Trophoblast cell (in vitro differentiated cells and primary cell): Measurements from ENCODE around the gene RIC3.

Experiments used
- DNase-seq, 2 donors: peaks; one replicate each; pipeline ENCODE4 v3.0.0-alpha.2; 2016
- H2AFZ ChIP-seq: 2 replicates; pipeline ENCODE4 v1.6.1; 2013; ENCODE audit warnings: low read length, moderate library complexity, mild to moderate bottlenecking; ENCODE audit not compliant: insufficient read depth, poor library complexity
- H2AK5ac ChIP-seq: 2 replicates; pipeline ENCODE4 v1.6.1; 2013; ENCODE audit warnings: mild to moderate bottlenecking, low read length
- H2BK120ac ChIP-seq: 2 replicates; pipeline ENCODE4 v1.6.1; 2013; ENCODE audit warnings: low read length, mild to moderate bottlenecking, moderate library complexity; ENCODE audit not compliant: insufficient read depth, poor library complexity
- H2BK12ac ChIP-seq: 2 replicates; pipeline ENCODE4 v1.6.1; 2013; ENCODE audit warnings: mild to moderate bottlenecking, low read length, moderate library complexity
- H2BK5ac ChIP-seq: 2 replicates; pipeline ENCODE4 v1.6.1; 2013; ENCODE audit warnings: low read length, low read depth, moderate library complexity, mild to moderate bottlenecking; ENCODE audit not compliant: poor library complexity
- H3K14ac ChIP-seq: 2 replicates; pipeline ENCODE4 v1.6.1; 2013; ENCODE audit warnings: mild to moderate bottlenecking, low read length
- H3K18ac ChIP-seq: 2 replicates; pipeline ENCODE4 v1.6.1; 2013; ENCODE audit warnings: mild to moderate bottlenecking, low read length
- H3K23ac ChIP-seq: 2 replicates; pipeline ENCODE4 v1.6.1; 2013; ENCODE audit warnings: low read length
- H3K27ac ChIP-seq: 2 replicates; pipeline ENCODE4 v1.5.1; 2013; ENCODE audit warnings: low read depth, mild to moderate bottlenecking, inconsistent platforms, low read length, moderate library complexity
- H3K27me3 ChIP-seq: 2 replicates; pipeline ENCODE4 v1.6.1; 2013; ENCODE audit warnings: inconsistent platforms, mild to moderate bottlenecking, low read length, moderate library complexity; ENCODE audit not compliant: insufficient read depth
- H3K36me3 ChIP-seq, 2 experiments: 1 replicate in 1 of 2; 2 replicates in 1 of 2; pipeline ENCODE4 v1.6.1; 2013; ENCODE audit warnings: low read length in 2 of 2, mild to moderate bottlenecking in 2 of 2, moderate library complexity in 1 of 2; ENCODE audit not compliant: insufficient read depth in 2 of 2, control insufficient read depth in 1 of 2
- H3K4ac ChIP-seq: 2 replicates; pipeline ENCODE4 v1.6.1; 2013; ENCODE audit warnings: low read depth, mild to moderate bottlenecking, low read length, moderate library complexity
- H3K4me1 ChIP-seq, 2 experiments: 1 replicate in 1 of 2; 2 replicates in 1 of 2; pipeline ENCODE4 v1.6.1; 2013; ENCODE audit warnings: low read length in 2 of 2, mild to moderate bottlenecking in 2 of 2, moderate library complexity in 1 of 2; ENCODE audit not compliant: insufficient read depth in 2 of 2, control insufficient read depth in 1 of 2
- H3K4me2 ChIP-seq: 2 replicates; pipeline ENCODE4 v1.6.1; 2013; ENCODE audit warnings: inconsistent platforms, mild to moderate bottlenecking, low read length, moderate library complexity
- H3K4me3 ChIP-seq: 2 replicates; pipeline ENCODE4 v1.5.1; 2013; ENCODE audit warnings: mild to moderate bottlenecking, low read depth, low read length, inconsistent platforms
- H3K79me1 ChIP-seq: one replicate; pipeline ENCODE4 v1.6.1; 2013; ENCODE audit warnings: low read length
- H3K79me2 ChIP-seq: 2 replicates; pipeline ENCODE4 v1.6.1; 2013; ENCODE audit warnings: low read length, mild to moderate bottlenecking; ENCODE audit not compliant: control insufficient read depth, insufficient read depth, poor library complexity
- H3K9ac ChIP-seq: 2 replicates; pipeline ENCODE4 v1.6.1; 2013; ENCODE audit warnings: mild to moderate bottlenecking, low read length
- H3K9me3 ChIP-seq: 2 replicates; pipeline ENCODE4 v1.6.1; 2013; ENCODE audit warnings: low read depth, mild to moderate bottlenecking, control low read depth, inconsistent platforms, low read length; ENCODE audit not compliant: insufficient read depth
- H4K12ac ChIP-seq: 2 replicates; pipeline ENCODE4 v1.6.1; 2013; ENCODE audit warnings: low read depth, mild to moderate bottlenecking, low read length, moderate library complexity
- H4K8ac ChIP-seq: 2 replicates; pipeline ENCODE4 v1.6.1; 2013; ENCODE audit warnings: low read depth, mild to moderate bottlenecking, low read length, moderate library complexity
- H4K91ac ChIP-seq: one replicate; pipeline ENCODE4 v1.6.1; 2013; ENCODE audit warnings: low read depth, mild to moderate bottlenecking, low read length, moderate library complexity
- WGBS: extraction: QIAGEN DNeasy Blood & Tissue Kit; methylation state at CpG from one replicate; pipeline ENCODE4 v1.1.7; 2013; ENCODE audit warnings: missing lambda C conversion rate; ENCODE audit not compliant: insufficient read length, insufficient coverage; ENCODE audit errors: extremely low coverage; 5-methylcytosine and 5-hydroxymethylcytosine counted together

The RIC3 gene

DNA sequence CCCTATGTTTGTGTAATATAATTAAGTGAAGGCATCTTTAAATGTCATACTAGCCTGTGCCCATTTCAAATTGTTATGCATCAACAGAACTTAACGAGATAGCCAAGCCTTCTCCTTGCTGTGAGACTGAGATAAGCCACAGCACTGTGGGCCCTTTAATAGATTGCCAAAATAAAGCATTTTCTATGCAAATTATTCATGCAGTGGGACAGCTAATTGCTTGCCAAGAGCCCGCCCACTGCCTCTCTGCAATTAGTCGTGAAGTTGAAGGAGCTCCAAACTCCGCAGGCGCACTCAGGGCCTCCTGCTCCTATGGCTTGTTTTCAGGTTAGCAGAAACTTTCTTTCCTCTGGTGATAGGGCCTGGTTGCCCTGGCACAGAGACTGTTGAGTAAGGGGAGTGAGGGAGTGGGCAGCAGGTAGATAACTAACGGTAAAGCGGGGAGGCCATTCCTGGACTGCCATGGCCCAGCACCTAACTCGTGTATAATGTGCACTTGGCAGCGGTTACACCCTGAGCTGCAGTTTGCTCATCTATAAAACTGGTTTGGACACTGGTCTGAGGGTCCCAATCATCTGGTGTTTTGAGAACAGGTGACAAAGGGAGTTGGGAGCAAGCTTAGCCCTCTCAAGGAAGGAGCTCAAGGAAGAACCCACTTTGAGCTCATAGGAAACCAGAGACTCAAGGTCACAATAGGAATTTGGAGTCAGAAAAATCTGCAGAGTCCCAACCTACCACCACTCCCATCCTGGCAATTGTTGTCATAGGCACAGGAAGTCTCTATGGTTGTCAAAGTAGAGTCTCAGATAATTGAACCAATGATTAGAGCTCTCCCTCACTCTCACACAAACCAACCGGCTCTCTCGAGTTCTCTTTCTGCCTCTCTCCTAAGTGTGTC is 33.9 kb upstream of the RIC3 start:
- no peak overlapping the region for H3K4ac ChIP-seq
- H3K4me1 ChIP-seq: peaks cover 3 to 5% of the 10 kb centered on the region in 2 experiments
- no peak overlapping the region for H2AFZ ChIP-seq
- no peak overlapping the region for H3K14ac ChIP-seq
- H3K79me2 ChIP-seq: no peaks in the 10 kb centered on the region
- DNase-seq: no peak
- H3K9me3 ChIP-seq: no peaks in the 10 kb centered on the region
- no peak overlapping the region for H2BK12ac ChIP-seq
- H2BK120ac ChIP-seq: no peak overlapping the region
- no peak overlapping the region for H4K8ac ChIP-seq
- H3K4me2 ChIP-seq: no peak overlapping the region
- H3K23ac ChIP-seq: no peak overlapping the region
- no peak overlapping the region for H4K91ac ChIP-seq
- peaks cover 2% of the 10 kb centered on the region for H3K27me3 ChIP-seq
- no peak overlapping the region for H3K27ac ChIP-seq
- H3K36me3 ChIP-seq: no peaks in the 10 kb centered on the region
- no peak overlapping the region for H3K9ac ChIP-seq
- H3K79me1 ChIP-seq: no peaks in the 10 kb centered on the region
- no peak overlapping the region for H2AK5ac ChIP-seq
- WGBS: no CpG with 5 or more reads among the region's 11 CpGs
- H2BK5ac ChIP-seq: no peak overlapping the region
- H3K4me3 ChIP-seq: no peak overlapping the region
- H3K18ac ChIP-seq: no peak overlapping the region
- H4K12ac ChIP-seq: no peak overlapping the region

DNA sequence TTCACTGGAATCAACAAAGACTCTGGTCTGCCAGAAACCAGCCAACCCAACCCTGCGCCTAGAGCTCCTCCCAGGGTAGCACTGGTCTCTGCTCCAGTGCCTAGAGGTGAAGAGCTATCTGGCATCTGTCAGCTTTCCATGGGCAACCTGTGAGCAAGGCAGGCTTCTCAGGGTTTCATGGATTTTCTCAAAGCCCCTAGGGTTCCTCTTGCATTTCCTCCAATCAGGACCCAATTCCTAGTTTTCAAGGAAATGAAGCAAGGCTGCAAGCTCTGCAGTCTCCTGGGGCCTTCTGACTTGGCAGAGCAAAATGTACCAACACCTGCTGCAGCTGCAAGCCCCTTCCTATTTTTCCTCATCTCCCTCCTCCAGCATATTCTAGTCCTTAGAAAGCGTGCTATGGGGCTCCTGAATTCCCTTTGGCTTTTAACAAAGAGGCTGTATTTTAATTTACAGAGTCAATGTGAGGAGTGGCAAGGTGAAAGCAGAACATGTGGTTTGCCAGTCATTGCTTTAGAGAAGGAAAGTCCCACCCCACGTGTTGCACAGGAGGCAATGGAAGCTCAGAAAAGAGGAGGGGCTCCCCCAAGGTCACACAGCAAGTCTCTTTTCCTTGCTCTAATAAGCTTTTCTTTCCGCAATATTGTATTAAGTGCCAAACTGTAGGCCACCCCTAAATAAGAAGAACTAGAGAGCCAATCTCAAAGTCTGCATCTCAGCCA is 33.0 kb upstream of the RIC3 start:
- Histone ChIP-seq H2BK120ac (no peak overlapping the region), H3K27ac (no peak overlapping the region), H3K4me1 (no peaks in the 10 kb centered on the region), H2AFZ (no peak overlapping the region), H3K4me2 (no peak overlapping the region), H3K27me3 (peaks cover 2% of the 10 kb centered on the region), H3K9ac (no peak overlapping the region), H3K36me3 (no peaks in the 10 kb centered on the region), H3K4me3 (no peak overlapping the region), H2BK5ac (no peak overlapping the region), H4K12ac (no peak overlapping the region), H2AK5ac (no peak overlapping the region), H3K4ac (no peak overlapping the region), H2BK12ac (no peak overlapping the region), H3K18ac (no peak overlapping the region), H3K14ac (no peak overlapping the region), H4K8ac (no peak overlapping the region), H3K9me3 (no peaks in the 10 kb centered on the region), H3K79me2 (no peaks in the 10 kb centered on the region), H3K79me1 (no peaks in the 10 kb centered on the region), H3K23ac (no peak overlapping the region), H4K91ac (no peak overlapping the region)
- no CpG with 5 or more reads among the region's 4 CpGs for WGBS
- no peak for DNase-seq

DNA sequence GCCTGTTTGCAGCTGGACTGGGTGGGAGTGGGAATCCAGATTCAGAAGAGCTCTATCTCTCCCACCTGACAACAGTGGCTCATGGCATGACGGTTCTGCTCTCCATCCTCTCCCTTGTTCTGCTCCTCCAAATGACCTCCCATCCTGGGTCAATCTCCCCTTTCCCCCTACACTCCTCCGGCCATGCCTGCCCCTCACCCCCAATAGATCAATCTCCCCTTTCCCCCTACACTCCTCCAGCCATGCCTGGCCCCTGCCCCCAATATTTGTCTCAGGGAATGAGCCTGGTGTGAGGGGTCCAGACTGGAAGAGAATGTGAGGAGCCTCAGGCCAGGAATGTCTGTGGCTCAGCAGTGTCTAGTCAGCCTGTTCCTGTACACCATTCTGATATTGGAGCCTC is 30.9 kb upstream of the RIC3 start:
- no peak for DNase-seq
- Histone ChIP-seq H3K9ac (no peak overlapping the region), H3K9me3 (no peaks in the 10 kb centered on the region), H2AFZ (no peak overlapping the region), H3K14ac (no peak overlapping the region), H4K12ac (no peak overlapping the region), H2BK5ac (no peak overlapping the region), H2AK5ac (no peak overlapping the region), H4K91ac (no peak overlapping the region), H3K4me3 (no peak overlapping the region), H3K4me2 (no peak overlapping the region), H4K8ac (no peak overlapping the region), H3K27ac (no peak overlapping the region), H3K18ac (no peak overlapping the region), H3K79me2 (no peaks in the 10 kb centered on the region), H2BK120ac (no peak overlapping the region), H3K36me3 (no peaks in the 10 kb centered on the region), H3K23ac (no peak overlapping the region), H2BK12ac (no peak overlapping the region), H3K4me1 (no peaks in the 10 kb centered on the region), H3K27me3 (peaks cover 2% of the 10 kb centered on the region), H3K79me1 (no peaks in the 10 kb centered on the region), H3K4ac (no peak overlapping the region)
- no CpG with 5 or more reads among the region's 2 CpGs for WGBS

DNA sequence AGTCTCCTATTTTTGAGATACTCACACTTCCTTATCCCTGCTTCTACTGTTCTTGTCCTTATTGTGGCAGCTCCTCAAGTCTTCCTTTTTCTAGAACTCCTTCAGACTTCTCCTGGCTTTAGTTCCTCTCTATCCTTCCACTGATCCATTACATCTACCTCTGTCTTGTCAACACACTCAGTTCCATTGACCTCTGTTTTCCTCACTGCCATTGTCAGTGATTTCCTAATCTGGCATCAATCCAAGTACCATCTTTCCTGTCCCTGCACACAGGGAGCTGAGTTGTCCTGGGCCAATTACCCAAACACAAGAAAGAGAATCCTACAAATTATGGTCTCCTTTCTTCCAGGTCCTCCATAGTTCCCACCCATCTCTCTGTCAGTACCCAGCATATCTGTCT is 27.9 kb upstream of the RIC3 start:
- H4K12ac ChIP-seq: no peak overlapping the region
- H3K23ac ChIP-seq: no peak overlapping the region
- H2AK5ac ChIP-seq: no peak overlapping the region
- no peaks in the 10 kb centered on the region for H3K36me3 ChIP-seq
- H2BK120ac ChIP-seq: no peak overlapping the region
- H3K9me3 ChIP-seq: no peaks in the 10 kb centered on the region
- H3K79me1 ChIP-seq: no peaks in the 10 kb centered on the region
- no peak overlapping the region for H4K8ac ChIP-seq
- peaks cover 2% of the 10 kb centered on the region for H3K27me3 ChIP-seq
- H2AFZ ChIP-seq: no peak overlapping the region
- H3K18ac ChIP-seq: no peak overlapping the region
- no peak overlapping the region for H4K91ac ChIP-seq
- H3K4me2 ChIP-seq: no peak overlapping the region
- no peak overlapping the region for H3K9ac ChIP-seq
- H3K4me1 ChIP-seq: no peaks in the 10 kb centered on the region
- H3K79me2 ChIP-seq: no peaks in the 10 kb centered on the region
- H3K27ac ChIP-seq: no peak overlapping the region
- no peak overlapping the region for H3K4ac ChIP-seq
- no peak overlapping the region for H2BK5ac ChIP-seq
- H3K14ac ChIP-seq: no peak overlapping the region
- no peak for DNase-seq
- no peak overlapping the region for H3K4me3 ChIP-seq
- no peak overlapping the region for H2BK12ac ChIP-seq
